ENCODE data around the gene DNAJC12.

DNAJC12 gene

DNA sequence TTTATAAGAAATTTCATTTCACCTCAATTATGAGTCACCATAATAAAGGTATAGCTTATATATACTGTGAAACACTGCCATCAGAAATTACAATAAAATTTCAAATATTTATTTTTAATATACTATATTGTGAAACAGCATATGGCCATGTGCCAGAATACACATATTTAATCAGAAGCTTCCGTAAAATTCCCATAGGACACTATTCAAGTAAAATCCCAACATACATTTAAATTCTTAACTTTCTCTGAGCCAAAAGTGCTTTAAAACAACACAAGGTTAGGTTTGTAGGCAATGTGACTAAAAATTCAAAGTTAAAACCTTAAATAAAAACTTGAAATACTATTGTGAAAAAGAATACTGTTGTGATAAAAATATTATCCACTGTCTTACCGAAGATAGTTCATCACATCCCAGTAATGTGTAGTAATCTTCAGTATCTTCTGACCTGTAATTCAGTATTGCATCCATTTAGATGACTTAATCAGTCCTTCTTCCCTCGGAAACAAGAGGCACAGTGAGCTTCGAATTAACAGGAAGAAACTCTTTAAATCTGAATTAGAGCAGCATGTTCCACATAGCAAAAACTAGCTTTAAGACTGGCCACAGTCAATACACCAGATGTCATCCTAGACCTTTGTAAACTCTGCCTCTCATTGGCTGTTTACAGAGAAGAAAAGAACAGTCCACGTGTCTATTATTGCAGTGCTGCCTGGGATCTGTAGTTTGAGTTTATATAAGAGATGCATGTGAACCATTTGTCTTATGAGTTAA is at the start of gene DNAJC12:
Gene DNAJC12, minus strand, starts transcription at position 648 of the 774 bp plus-strand sequence. Its CDS starts 177 bp downstream, at position 471.
- H3K4me2 ChIP-seq (ENCODE audit: low read length) = peak within 1 kb of the TSS; percentile 55
- TF ChIP-seq CTCF (IDR thresholded peaks at IDR 0.05) = no peak
- H3K27me3 ChIP-seq (ENCODE audit: control insufficient read depth, insufficient read depth, low read length) = no peaks in the 10 kb centered on the region
- no peaks in the 10 kb centered on the region for H3K4me1 ChIP-seq
- H3K9me3 ChIP-seq (ENCODE audit: control insufficient read depth, low read length) = no peaks in the 10 kb centered on the region
- H3K4me3 ChIP-seq (ENCODE audit: low read depth, low read length) = peak within 1 kb of the TSS; percentile 57
- no peaks in the 10 kb centered on the region for H3K36me3 ChIP-seq (ENCODE audit: control insufficient read depth, insufficient read depth, low read length)
- H3K9ac ChIP-seq = no peak within 1 kb of the TSS
- no peaks in the 10 kb centered on the region for H3K79me2 ChIP-seq
- H3K27ac ChIP-seq = no peak within 1 kb of the TSS
- H2AFZ ChIP-seq = peak within 1 kb of the TSS; percentile 68

DNA sequence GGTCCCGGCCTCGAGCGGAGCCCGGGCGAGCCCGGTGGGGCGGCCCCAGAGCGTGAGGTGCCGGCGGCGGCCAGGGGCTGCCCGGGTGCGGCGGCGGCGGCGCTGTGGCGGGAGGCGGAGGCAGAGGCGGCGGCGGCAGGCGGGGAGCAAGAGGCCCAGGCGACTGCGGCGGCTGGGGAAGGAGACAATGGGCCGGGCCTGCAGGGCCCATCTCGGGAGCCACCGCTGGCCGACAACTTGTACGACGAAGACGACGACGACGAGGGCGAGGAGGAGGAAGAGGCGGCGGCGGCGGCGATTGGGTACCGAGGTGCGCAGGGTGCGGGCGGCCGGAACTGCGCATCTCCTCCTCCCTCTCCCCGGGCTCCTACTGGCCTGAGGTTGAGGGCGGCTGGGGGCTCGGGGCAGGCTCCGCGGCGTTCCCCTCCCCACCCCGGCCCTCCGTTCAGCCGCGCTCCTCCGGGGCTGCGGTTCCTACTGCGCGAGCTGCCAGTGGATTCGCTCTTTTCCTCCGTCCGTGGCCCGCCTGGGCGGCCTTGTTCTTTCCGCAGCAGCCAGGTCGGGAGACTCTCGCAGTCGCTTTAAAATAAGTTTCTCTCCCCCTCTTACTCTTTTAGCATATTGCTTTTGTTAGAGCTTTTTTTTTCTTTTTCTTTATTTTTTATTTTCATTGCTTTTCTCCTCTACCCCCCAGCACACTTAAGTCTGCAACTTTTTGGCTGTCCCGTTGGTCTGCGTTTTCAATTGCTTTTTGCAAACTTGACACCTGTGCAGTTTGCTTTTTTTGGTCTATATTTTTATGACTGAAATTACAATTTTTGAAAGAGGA is 47.1 kb upstream of the DNAJC12 start:
- Histone ChIP-seq H3K9ac (peak overlapping the region; percentile 68), H3K9me3 (ENCODE audit: control insufficient read depth, low read length) (no peaks in the 10 kb centered on the region), H3K4me3 (ENCODE audit: low read depth, low read length) (peak overlapping the region; percentile 75), H3K79me2 (peaks cover 11% of the 10 kb centered on the region), H3K27me3 (ENCODE audit: control insufficient read depth, insufficient read depth, low read length) (no peaks in the 10 kb centered on the region), H3K36me3 (ENCODE audit: control insufficient read depth, insufficient read depth, low read length) (no peaks in the 10 kb centered on the region), H2AFZ (peak overlapping the region; percentile 91), H3K4me2 (ENCODE audit: low read length) (peak overlapping the region; percentile 82), H3K4me1 (no peaks in the 10 kb centered on the region), H3K27ac (peak overlapping the region; percentile 85)
- no peak for TF ChIP-seq CTCF (IDR thresholded peaks at IDR 0.05)

DNA sequence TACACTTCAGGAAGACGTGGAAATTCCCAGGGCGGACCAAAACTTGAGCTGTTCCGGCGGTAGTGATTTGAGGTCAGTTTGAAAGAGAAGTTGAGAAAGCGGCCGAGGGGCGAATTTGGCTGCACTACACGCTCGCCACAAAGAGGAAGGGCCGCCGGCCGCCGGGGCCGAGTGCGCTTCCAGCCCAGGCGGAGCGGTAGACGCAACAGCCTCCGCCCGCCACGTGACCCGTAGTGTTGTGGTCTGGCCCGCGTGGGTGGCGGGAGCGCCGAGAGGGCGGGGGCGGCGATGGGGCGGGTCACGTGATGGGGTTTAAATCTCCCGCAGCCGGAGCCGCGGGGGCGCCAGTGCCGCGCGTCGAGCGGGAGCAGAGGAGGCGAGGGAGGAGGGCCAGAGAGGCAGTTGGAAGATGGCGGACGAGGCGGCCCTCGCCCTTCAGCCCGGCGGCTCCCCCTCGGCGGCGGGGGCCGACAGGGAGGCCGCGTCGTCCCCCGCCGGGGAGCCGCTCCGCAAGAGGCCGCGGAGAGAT is 46.4 kb upstream of the DNAJC12 start, which contains the start of gene SIRT1:
Gene SIRT1, plus strand, starts transcription at position 344 of the 529 bp plus-strand sequence. Its CDS starts 66 bp downstream, at position 410.
- Histone ChIP-seq H3K4me3 (ENCODE audit: low read depth, low read length) (peak within 1 kb of the TSS; percentile 75), H3K4me1 (no peaks in the 10 kb centered on the region), H3K9ac (peak within 1 kb of the TSS; percentile 68), H3K27me3 (ENCODE audit: control insufficient read depth, insufficient read depth, low read length) (no peaks in the 10 kb centered on the region), H2AFZ (peak within 1 kb of the TSS; percentile 91), H3K36me3 (ENCODE audit: control insufficient read depth, insufficient read depth, low read length) (no peaks in the 10 kb centered on the region), H3K79me2 (peaks cover 10% of the 10 kb centered on the region), H3K9me3 (ENCODE audit: control insufficient read depth, low read length) (no peaks in the 10 kb centered on the region), H3K4me2 (ENCODE audit: low read length) (peak within 1 kb of the TSS; percentile 96), H3K27ac (peak within 1 kb of the TSS; percentile 85)
- TF ChIP-seq CTCF (IDR thresholded peaks at IDR 0.05) = peak; percentile 20

- peak overlapping the region; percentile 91 for H2AFZ ChIP-seq
- peaks cover 10% of the 10 kb centered on the region for H3K79me2 ChIP-seq
- H3K27me3 ChIP-seq (ENCODE audit: control insufficient read depth, insufficient read depth, low read length) = no peaks in the 10 kb centered on the region
- H3K36me3 ChIP-seq (ENCODE audit: control insufficient read depth, insufficient read depth, low read length) = no peaks in the 10 kb centered on the region
- no peaks in the 10 kb centered on the region for H3K9me3 ChIP-seq (ENCODE audit: control insufficient read depth, low read length)
- TF ChIP-seq CTCF (IDR thresholded peaks at IDR 0.05) = no peak
- H3K4me2 ChIP-seq (ENCODE audit: low read length) = peak overlapping the region; percentile 96
- H3K27ac ChIP-seq = peak overlapping the region; percentile 85
- no peak overlapping the region for H3K9ac ChIP-seq
- H3K4me1 ChIP-seq = no peaks in the 10 kb centered on the region
- H3K4me3 ChIP-seq (ENCODE audit: low read depth, low read length) = peak overlapping the region; percentile 75
Measured at GRCh38 chr10:67883710-67884312, 45.8 kb upstream of the DNAJC12 start.

All from parathyroid adenoma (tissue), 2 donors.